Neuronal stem cell (in vitro differentiated cells): ENCODE measurements around the gene BPIFA1.

ENCODE experiments used
- DNase-seq: peaks from one replicate; pipeline ENCODE4 v3.0.0-alpha.2; 2013; ENCODE audit warnings: low spot score
- H2AFZ ChIP-seq: one replicate; pipeline ENCODE4 v1.6.1; 2013; ENCODE audit warnings: mild to moderate bottlenecking, low read length, inconsistent platforms
- H2AK5ac ChIP-seq: 2 replicates; pipeline ENCODE4 v1.6.1; 2013; ENCODE audit warnings: low read depth, mild to moderate bottlenecking, inconsistent platforms, low read length, moderate library complexity, mixed read lengths
- H2BK120ac ChIP-seq: 2 replicates; pipeline ENCODE4 v1.6.1; 2013; ENCODE audit warnings: low read depth, mild to moderate bottlenecking, inconsistent platforms, low read length, moderate library complexity, mixed read lengths
- H2BK12ac ChIP-seq: one replicate; pipeline ENCODE4 v1.6.1; 2013; ENCODE audit warnings: low read length, inconsistent platforms
- H2BK15ac ChIP-seq: 2 replicates; pipeline ENCODE4 v1.6.1; 2013; ENCODE audit warnings: mild to moderate bottlenecking, low read length, inconsistent platforms, mixed read lengths
- H2BK5ac ChIP-seq: one replicate; pipeline ENCODE4 v1.6.1; 2013; ENCODE audit warnings: inconsistent platforms, mild to moderate bottlenecking, low read length, moderate library complexity
- H3K14ac ChIP-seq: one replicate; pipeline ENCODE4 v1.6.1; 2013; ENCODE audit warnings: low read length, inconsistent platforms
- H3K18ac ChIP-seq: 2 replicates; pipeline ENCODE4 v1.6.1; 2013; ENCODE audit warnings: low read length, inconsistent platforms
- H3K23ac ChIP-seq: 2 replicates; pipeline ENCODE4 v1.6.1; 2013; ENCODE audit warnings: low read depth, mild to moderate bottlenecking, mixed read lengths, low read length, inconsistent platforms; ENCODE audit not compliant: poor library complexity
- H3K27ac ChIP-seq: replicated peaks from 3 replicates; pipeline ENCODE4 v1.5.1; 2013; ENCODE audit warnings: low read length, inconsistent platforms
- H3K27me3 ChIP-seq, 3 experiments: 2 replicates each; pipeline ENCODE4 v1.6.1; 2013; ENCODE audit warnings: low read length in 3 of 3, mild to moderate bottlenecking in 2 of 3, inconsistent platforms in 1 of 3, low read depth in 1 of 3, mixed read lengths in 1 of 3, moderate library complexity in 1 of 3; ENCODE audit not compliant: control insufficient read depth in 3 of 3, insufficient read depth in 3 of 3
- H3K36me3 ChIP-seq, 2 donors: replicated peaks in 1 of 2; 2 replicates each; pipeline ENCODE4 v1.6.1; 2013; ENCODE audit warnings: low read length in 2 of 2; ENCODE audit not compliant: control insufficient read depth in 2 of 2, insufficient read depth in 2 of 2
- H3K4ac ChIP-seq: 2 replicates; pipeline ENCODE4 v1.6.1; 2013; ENCODE audit warnings: inconsistent platforms, mild to moderate bottlenecking, low read length, moderate library complexity
- H3K4me1 ChIP-seq, 2 donors: 1 replicate in 1 of 2; 2 replicates in 1 of 2; pipeline ENCODE4 v1.6.1; 2013; ENCODE audit warnings: low read length in 2 of 2, low read depth in 1 of 2; ENCODE audit not compliant: control insufficient read depth in 2 of 2, insufficient read depth in 1 of 2
- H3K4me2 ChIP-seq: one replicate; pipeline ENCODE4 v1.6.1; 2013; ENCODE audit warnings: mild to moderate bottlenecking, low read length, inconsistent platforms; ENCODE audit not compliant: insufficient read depth, poor library complexity, severe bottlenecking
- H3K4me3 ChIP-seq, 2 donors: 2 replicates each; pipeline ENCODE4 v1.5.1; 2013; ENCODE audit warnings: low read length in 2 of 2, mild to moderate bottlenecking in 2 of 2, inconsistent platforms in 1 of 2, moderate library complexity in 1 of 2
- H3K79me1 ChIP-seq: one replicate; pipeline ENCODE4 v1.6.1; 2013; ENCODE audit warnings: low read depth, mild to moderate bottlenecking, inconsistent platforms, low read length, moderate library complexity
- H3K9ac ChIP-seq: one replicate; pipeline ENCODE4 v1.6.1; 2013; ENCODE audit warnings: mild to moderate bottlenecking, low read depth, low read length, inconsistent platforms; ENCODE audit not compliant: poor library complexity
- H3K9me3 ChIP-seq, 2 donors: replicated peaks in 1 of 2; 2 replicates each; pipeline versions ENCODE3 to v1.6.1; 2013; ENCODE audit warnings: low read length in 2 of 2, mild to moderate bottlenecking in 2 of 2, inconsistent platforms in 1 of 2, low read depth in 1 of 2, mixed read lengths in 1 of 2, moderate library complexity in 1 of 2; ENCODE audit not compliant: control insufficient read depth in 2 of 2, insufficient read depth in 1 of 2
- H4K8ac ChIP-seq: one replicate; pipeline ENCODE4 v1.6.1; 2013; ENCODE audit warnings: low read depth, mild to moderate bottlenecking, inconsistent platforms, low read length, moderate library complexity
- H4K91ac ChIP-seq: one replicate; pipeline ENCODE4 v1.6.1; 2013; ENCODE audit warnings: low read length, low read depth, mild to moderate bottlenecking, inconsistent platforms; ENCODE audit not compliant: poor library complexity
- WGBS, 2 donors: extraction: QIAGEN DNeasy Blood & Tissue Kit; methylation state at CpG; one replicate each; pipeline ENCODE4 v1.1.7; 2013; ENCODE audit warnings: missing lambda C conversion rate in 2 of 2, mixed read lengths in 1 of 2; ENCODE audit not compliant: insufficient read length in 2 of 2, insufficient replicate concordance in 1 of 2; ENCODE audit errors: extremely low coverage in 2 of 2; 5-methylcytosine and 5-hydroxymethylcytosine counted together

The BPIFA1 gene

GRCh38 chr20:33285861-33286495, 50.2 kb downstream of the BPIFA1 start:
- Histone ChIP-seq H3K36me3 (no peaks in the 10 kb centered on the region), H3K9ac (no peak overlapping the region), H3K79me1 (peaks cover 2% of the 10 kb centered on the region), H2BK15ac (no peak overlapping the region), H3K4ac (no peak overlapping the region), H3K4me3 (no peak overlapping the region), H3K27ac (no peak overlapping the region), H4K91ac (no peak overlapping the region), H4K8ac (no peak overlapping the region), H3K4me1 (peaks cover 0 to 1% of the 10 kb centered on the region in 2 donors), H2BK12ac (no peak overlapping the region), H3K27me3 (peaks cover 0 to 17% (median 0%) of the 10 kb centered on the region in 3 experiments), H2AFZ (no peak overlapping the region), H3K23ac (no peak overlapping the region), H3K4me2 (no peak overlapping the region), H2BK5ac (no peak overlapping the region), H3K18ac (no peak overlapping the region), H3K14ac (no peak overlapping the region), H2AK5ac (no peak overlapping the region), H3K9me3 (no peaks in the 10 kb centered on the region), H2BK120ac (no peak overlapping the region)
- DNase-seq: no peak
- WGBS, 2 donors: no CpG with 5 or more reads among the region's 10 CpGs

GRCh38 chr20:33287884-33288283, 52.1 kb downstream of the BPIFA1 start:
- no peak overlapping the region for H2AFZ ChIP-seq
- peaks cover 2% of the 10 kb centered on the region for H3K79me1 ChIP-seq
- H2AK5ac ChIP-seq: no peak overlapping the region
- H3K27ac ChIP-seq: no peak overlapping the region
- H2BK15ac ChIP-seq: no peak overlapping the region
- H3K36me3 ChIP-seq: no peaks in the 10 kb centered on the region
- H3K4me1 ChIP-seq: peaks cover 0 to 1% of the 10 kb centered on the region in 2 donors
- H3K27me3 ChIP-seq: peaks cover 0 to 12% (median 0%) of the 10 kb centered on the region in 3 experiments
- no peak overlapping the region for H2BK120ac ChIP-seq
- no peaks in the 10 kb centered on the region for H3K9me3 ChIP-seq
- H2BK5ac ChIP-seq: no peak overlapping the region
- no peak overlapping the region for H4K91ac ChIP-seq
- H3K14ac ChIP-seq: no peak overlapping the region
- H4K8ac ChIP-seq: no peak overlapping the region
- H3K9ac ChIP-seq: no peak overlapping the region
- no peak overlapping the region for H3K4me2 ChIP-seq
- DNase-seq: no peak
- H3K4me3 ChIP-seq: no peak overlapping the region
- H2BK12ac ChIP-seq: no peak overlapping the region
- no peak overlapping the region for H3K4ac ChIP-seq
- H3K23ac ChIP-seq: no peak overlapping the region
- H3K18ac ChIP-seq: no peak overlapping the region

GRCh38 chr20:33290852-33291251, 55.1 kb downstream of the BPIFA1 start:
- H3K27me3 ChIP-seq: peaks cover 0 to 8% (median 0%) of the 10 kb centered on the region in 3 experiments
- no peak overlapping the region for H3K14ac ChIP-seq
- no CpG with 5 or more reads among the region's 13 CpGs for WGBS, 2 donors
- H4K8ac ChIP-seq: no peak overlapping the region
- no peak overlapping the region for H2AK5ac ChIP-seq
- no peak overlapping the region for H2BK5ac ChIP-seq
- H3K9me3 ChIP-seq: no peaks in the 10 kb centered on the region
- no peak overlapping the region for H3K4me3 ChIP-seq
- peaks cover 2% of the 10 kb centered on the region for H3K79me1 ChIP-seq
- H3K27ac ChIP-seq: no peak overlapping the region
- no peak overlapping the region for H4K91ac ChIP-seq
- H3K4me2 ChIP-seq: no peak overlapping the region
- H2BK12ac ChIP-seq: no peak overlapping the region
- H3K18ac ChIP-seq: peak overlapping the region; percentile 59
- no peak overlapping the region for H2BK15ac ChIP-seq
- no peak overlapping the region for H2AFZ ChIP-seq
- no peak overlapping the region for H3K4ac ChIP-seq
- H2BK120ac ChIP-seq: no peak overlapping the region
- no peak for DNase-seq
- no peaks in the 10 kb centered on the region for H3K36me3 ChIP-seq
- H3K4me1 ChIP-seq: peaks cover 0 to 1% of the 10 kb centered on the region in 2 donors
- no peak overlapping the region for H3K9ac ChIP-seq
- H3K23ac ChIP-seq: peak overlapping the region; percentile 51

DNA sequence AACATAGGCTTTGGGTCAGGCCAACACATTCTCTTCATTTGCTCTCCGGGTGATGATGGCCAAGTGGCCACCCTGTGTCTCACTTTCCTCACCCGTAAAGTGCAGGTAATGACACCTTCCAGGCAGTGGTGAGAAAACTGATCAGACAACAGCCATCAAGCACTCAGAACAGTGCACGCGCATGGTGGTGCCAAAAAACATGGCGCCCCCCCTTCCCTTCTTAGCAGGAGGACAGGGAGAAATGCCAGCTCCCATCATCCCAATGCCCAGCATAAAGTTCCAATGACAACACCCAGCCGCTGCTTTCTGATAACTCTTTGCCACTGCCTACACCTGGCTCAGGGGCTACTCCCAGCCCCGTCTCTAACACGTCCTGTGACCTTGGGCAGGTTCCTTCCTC, 55.6 kb downstream of the BPIFA1 start:
- no peak overlapping the region for H2BK12ac ChIP-seq
- H3K36me3 ChIP-seq: no peaks in the 10 kb centered on the region
- no peak overlapping the region for H2BK120ac ChIP-seq
- H3K23ac ChIP-seq: no peak overlapping the region
- no peak overlapping the region for H3K4me2 ChIP-seq
- H4K91ac ChIP-seq: peak overlapping the region; percentile 2
- DNase-seq: no peak
- no peaks in the 10 kb centered on the region for H3K9me3 ChIP-seq
- no peak overlapping the region for H3K18ac ChIP-seq
- H3K14ac ChIP-seq: no peak overlapping the region
- WGBS, 2 donors: no CpG with 5 or more reads among the region's 8 CpGs
- H3K4me1 ChIP-seq: peaks cover 0 to 1% of the 10 kb centered on the region in 2 donors
- H2BK5ac ChIP-seq: no peak overlapping the region
- H4K8ac ChIP-seq: no peak overlapping the region
- no peak overlapping the region for H3K27ac ChIP-seq
- H3K4ac ChIP-seq: no peak overlapping the region
- H3K27me3 ChIP-seq: peaks cover 0 to 8% (median 0%) of the 10 kb centered on the region in 3 experiments
- H3K9ac ChIP-seq: no peak overlapping the region
- no peak overlapping the region for H2BK15ac ChIP-seq
- no peak overlapping the region for H3K4me3 ChIP-seq
- no peak overlapping the region for H2AFZ ChIP-seq
- peak overlapping the region; percentile 63 for H2AK5ac ChIP-seq
- H3K79me1 ChIP-seq: peaks cover 2% of the 10 kb centered on the region
